Gastrocnemius medialis (tissue), 4 donors: ENCODE measurements around the gene KRTDAP. TPM values are rescaled to one million over a fixed set of nuclear protein-coding genes. Genes with fewer than 3 reads are reported as not detected.

ENCODE experiments used
- ATAC-seq, 2 donors: fragments of 150-250 bp; one replicate each; pipeline ENCODE4 v1.9.1; 2016
- DNase-seq, 2 donors: peaks; one replicate each; pipeline ENCODE4 v3.0.0-alpha.2; 2019
- H3K27ac ChIP-seq, 4 donors: fragments of 200-600 bp; sonication (generic); 1 replicate in 1 of 4; 2 replicates in 3 of 4; pipeline ENCODE4 v1.5.1; 2016 to 2018; ENCODE audit warnings: mild to moderate bottlenecking in 2 of 4, moderate library complexity in 1 of 4
- H3K27me3 ChIP-seq, 3 donors: fragments of 200-600 bp; sonication (generic) in 2 of 3; 1 replicate in 1 of 3; 2 replicates in 2 of 3; pipeline versions ENCODE4 v1.5.1 to v1.6.0; 2016 to 2019; ENCODE audit warnings: mild to moderate bottlenecking in 1 of 3, moderate library complexity in 1 of 3
- H3K36me3 ChIP-seq, 2 donors: fragments of 200-600 bp; sonication (generic) in 1 of 2; one replicate each; pipeline ENCODE4 v1.5.1; 2017 to 2018
- H3K4me1 ChIP-seq, 2 donors: fragments of 200-600 bp; sonication (generic) in 1 of 2; one replicate each; pipeline ENCODE4 v1.5.1; 2016 to 2017; ENCODE audit warnings: mild to moderate bottlenecking in 2 of 2
- H3K4me3 ChIP-seq, 4 donors: fragments of 200-600 bp; sonication (generic) in 3 of 4; 1 replicate in 1 of 4; 2 replicates in 3 of 4; pipeline ENCODE4 v1.5.1; 2016 to 2019; ENCODE audit warnings: mild to moderate bottlenecking in 2 of 4
- H3K9me3 ChIP-seq, 3 donors: fragments of 200-600 bp; sonication (generic) in 2 of 3; 1 replicate in 1 of 3; 2 replicates in 2 of 3; pipeline ENCODE4 v1.5.1; 2016 to 2019
- CTCF ChIP-seq, 5 experiments: fragments of 450-650 bp in 3 of 5; fragments of 200-600 bp in 2 of 5; sonication (generic) in 2 of 5; IDR thresholded peaks in 4 of 5; conservative IDR thresholded peaks in 1 of 5; 1 replicate in 4 of 5; 2 replicates in 1 of 5; pipeline ENCODE4 v1.5.1; 2016 to 2019; ENCODE audit warnings: antibody characterized with exemption in 5 of 5, mild to moderate bottlenecking in 3 of 5, moderate library complexity in 3 of 5
- POLR2A ChIP-seq, 2 donors: fragments of 450-650 bp; IDR thresholded peaks; one replicate each; pipeline ENCODE4 v1.6.1; 2017; ENCODE audit warnings: antibody characterized with exemption in 2 of 2, mild to moderate bottlenecking in 2 of 2, moderate library complexity in 2 of 2
- in situ Hi-C, 4 donors: fragments of 200-750 bp; cut with MboI; loops; one replicate each; pipeline versions ENCODE4 v1.15.0 to v1.8.0; 2017; ENCODE audit warnings: low sequenced_read_pairs in 4 of 4
- intact Hi-C: fragments of 100-400 bp; cut with DNase I; formaldehyde crosslinking; loops from one replicate; pipeline ENCODE4 v1.15.1; 2023; ENCODE audit warnings: low total_unique reads
- total RNA-seq, 4 donors: library from RNA; depleted of rRNA; stranded (reverse); fragments of >200 nt; gene quantifications; one replicate each; pipeline versions ENCODE4 v1.1.0 to v1.2.3, GENCODE V29; 2016

Gene KRTDAP
- total RNA-seq, 4 donors from 2014 or later: not detected

GRCh38 chr19:35533822-35534392 is 43.6 kb upstream of the KRTDAP start:
- Histone ChIP-seq H3K9me3 (no peaks in the 10 kb centered on the region), H3K4me1 (no peaks in the 10 kb centered on the region), H3K27ac (no peak overlapping the region), H3K4me3 (no peak overlapping the region), H3K36me3 (no peaks in the 10 kb centered on the region), H3K27me3 (peaks cover 33 to 56% (median 45%) of the 10 kb centered on the region in 3 donors)
- intact Hi-C loops: no loop called here
- DNase-seq: no peak
- in situ Hi-C loops: loop anchor here in 1 of 4 donors (25.0 kb wide), 1 partner anchor 178 kb away; the partner anchor contains the start of genes KMT2B and ZBTB32
- ATAC-seq: no peak
- no peak for TF ChIP-seq CTCF (IDR thresholded peaks at IDR 0.05 in 4 of 5, conservative IDR thresholded peaks at IDR 0.05 in 1 of 5)
- no peak for TF ChIP-seq POLR2A (IDR thresholded peaks at IDR 0.05)

- Histone ChIP-seq H3K9me3 (no peaks in the 10 kb centered on the region), H3K4me3 (no peak within 1 kb of the TSS), H3K36me3 (no peaks in the 10 kb centered on the region), H3K27me3 (peaks cover 33 to 60% (median 47%) of the 10 kb centered on the region in 3 donors), H3K4me1 (no peaks in the 10 kb centered on the region), H3K27ac (no peak within 1 kb of the TSS)
- in situ Hi-C loops: loop anchor here in 1 of 4 donors (25.0 kb wide), 1 partner anchor 179 kb away; the partner anchor contains the start of genes KMT2B and ZBTB32
- DNase-seq (no peak), ATAC-seq (no peak)
- intact Hi-C loops: no loop called here
- TF ChIP-seq POLR2A (IDR thresholded peaks at IDR 0.05) (no peak), CTCF (IDR thresholded peaks at IDR 0.05 in 4 of 5, conservative IDR thresholded peaks at IDR 0.05 in 1 of 5) (no peak)
Measured at GRCh38 chr19:35533201-35533821, 43.0 kb upstream of the KRTDAP start, which contains the start of gene GAPDHS. Gene GAPDHS, plus strand, starts transcription at chr19:35533456. Its CDS starts 72 bp downstream, at chr19:35533528.

GRCh38 chr19:35531291-35531690 is 41.0 kb upstream of the KRTDAP start:
- no peaks in the 10 kb centered on the region for H3K4me1 ChIP-seq
- H3K27ac ChIP-seq: no peak overlapping the region
- DNase-seq: no peak
- peaks cover 33 to 65% (median 50%) of the 10 kb centered on the region in 3 donors for H3K27me3 ChIP-seq
- H3K9me3 ChIP-seq: no peaks in the 10 kb centered on the region
- H3K4me3 ChIP-seq: no peak overlapping the region
- TF ChIP-seq POLR2A (IDR thresholded peaks at IDR 0.05) (no peak), CTCF (IDR thresholded peaks at IDR 0.05 in 4 of 5, conservative IDR thresholded peaks at IDR 0.05 in 1 of 5) (no peak)
- no peaks in the 10 kb centered on the region for H3K36me3 ChIP-seq
- ATAC-seq: no peak
- in situ Hi-C loops (loop anchor here in 1 of 4 donors (25.0 kb wide), 1 partner anchor 181 kb away; the partner anchor contains the start of genes KMT2B and ZBTB32), intact Hi-C loops (no loop called here)

- peaks cover 31 to 63% (median 51%) of the 10 kb centered on the region in 3 donors for H3K27me3 ChIP-seq
- intact Hi-C loops (no loop called here), in situ Hi-C loops (loop anchor here in 1 of 4 donors (25.0 kb wide), 1 partner anchor 183 kb away; the partner anchor contains the start of genes KMT2B and ZBTB32)
- H3K36me3 ChIP-seq: no peaks in the 10 kb centered on the region
- DNase-seq (no peak), ATAC-seq (no peak)
- H3K9me3 ChIP-seq: no peaks in the 10 kb centered on the region
- TF ChIP-seq POLR2A (IDR thresholded peaks at IDR 0.05) (no peak), CTCF (IDR thresholded peaks at IDR 0.05 in 4 of 5, conservative IDR thresholded peaks at IDR 0.05 in 1 of 5) (no peak)
- H3K4me3 ChIP-seq: no peak overlapping the region
- no peak overlapping the region for H3K27ac ChIP-seq
- H3K4me1 ChIP-seq: no peaks in the 10 kb centered on the region
Measured at GRCh38 chr19:35529241-35530218, 39.3 kb upstream of the KRTDAP start.
